ENCODE results near the gene ZSCAN2.
"Not testable (repeated sequence)": the region's sequence is repeated elsewhere in the genome, so short reads cannot be mapped to it uniquely, and the experiment has no call there.

The ZSCAN2 gene

DNA sequence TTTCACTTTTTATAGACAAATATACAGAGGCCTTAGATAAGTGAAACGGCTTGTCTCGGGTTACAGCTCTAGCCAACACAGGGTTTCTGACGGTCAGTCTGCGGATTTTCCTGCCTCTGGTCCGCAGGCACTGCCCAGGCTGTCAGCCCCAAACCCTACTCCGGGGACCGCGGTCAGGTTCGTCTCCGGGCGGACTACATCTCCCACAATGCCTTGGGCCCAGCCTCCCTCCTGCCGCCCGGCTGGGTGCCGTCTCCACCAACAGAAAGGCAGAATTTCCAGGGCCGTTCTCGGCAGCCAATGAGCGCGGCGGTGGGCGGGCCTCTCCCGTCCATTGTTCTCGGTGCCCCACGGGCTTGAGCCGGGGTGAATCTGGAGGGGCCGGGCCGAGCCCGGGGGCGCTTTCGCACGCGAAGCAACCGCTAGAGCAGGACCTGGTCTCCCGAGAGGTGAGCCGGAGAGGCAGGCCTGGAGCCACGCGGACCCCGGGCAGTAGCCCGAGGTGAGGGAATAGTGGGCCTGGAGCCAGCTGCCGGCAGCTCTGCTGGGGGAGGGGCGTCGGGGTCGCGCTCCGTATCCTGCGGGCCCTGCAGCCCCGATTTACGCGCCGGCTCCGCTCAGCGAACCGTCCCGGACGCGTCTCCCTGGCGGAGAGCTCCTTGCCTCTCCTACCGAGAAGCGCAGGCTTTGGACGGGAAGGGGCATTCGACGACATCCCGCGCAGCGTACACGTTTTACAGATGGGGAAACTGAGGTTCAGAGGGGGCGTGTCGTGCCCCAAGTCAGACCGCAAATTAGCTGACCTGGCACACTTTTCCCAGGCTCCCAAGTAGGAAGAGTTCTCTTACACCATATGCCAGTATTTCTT is at the start of gene ZSCAN2:
TSS of gene ZSCAN2 (plus strand) at position 323 of the 868 bp plus-strand sequence. CDS start 2,919 bp downstream, outside the sequence.
- peak; percentile 77 to 85 for DNase-seq (ENCODE audit: low read depth in 2 of 2)

DNA sequence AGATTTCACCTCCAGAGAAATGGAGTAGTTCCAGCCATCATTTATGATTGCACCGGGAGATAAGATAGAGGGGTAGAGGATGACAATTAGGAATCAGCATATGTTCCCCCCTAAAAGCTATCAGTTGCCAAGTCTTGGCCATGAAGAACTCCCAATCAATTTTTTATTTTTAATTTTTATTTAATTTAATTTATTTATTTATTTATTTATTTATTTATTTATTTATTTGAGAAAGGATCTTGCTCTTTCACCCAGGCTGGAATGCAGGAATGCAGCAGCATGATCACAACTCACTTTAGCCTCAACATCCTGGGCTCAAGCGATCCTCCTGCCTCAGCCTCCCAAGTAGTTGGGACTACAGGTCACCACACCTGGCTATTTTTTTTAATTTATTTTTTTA is 49.2 kb upstream of the ZSCAN2 start:
- DNase-seq (ENCODE audit: low read depth in 2 of 2): not testable (repeated sequence)

DNA sequence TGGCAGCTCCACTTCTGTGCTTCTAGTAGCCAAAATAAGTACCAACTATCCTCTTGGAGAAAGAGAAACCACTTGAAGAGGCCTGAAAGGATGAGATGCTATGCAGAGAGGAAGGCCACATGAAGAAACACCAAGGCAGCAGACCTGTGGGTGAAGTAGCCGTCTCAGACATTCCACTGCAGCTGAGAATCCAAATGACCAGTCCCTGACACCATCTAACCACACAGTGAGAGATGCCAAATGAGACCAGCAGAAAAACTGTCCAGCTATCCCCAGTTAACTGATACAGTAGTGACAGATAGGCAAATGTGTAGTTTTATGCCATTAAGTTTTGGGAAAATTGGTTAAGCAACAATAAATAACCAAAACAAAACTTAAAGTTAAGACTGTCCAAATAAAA is 47.9 kb upstream of the ZSCAN2 start:
- no peak for DNase-seq (ENCODE audit: low read depth in 2 of 2)

GRCh38 chr15:84556690-84557089 is 44.1 kb upstream of the ZSCAN2 start:
- not testable (repeated sequence) for DNase-seq (ENCODE audit: low read depth in 2 of 2)

GRCh38 chr15:84568021-84568420 is 32.8 kb upstream of the ZSCAN2 start:
- DNase-seq (ENCODE audit: low read depth in 2 of 2): not testable (repeated sequence)

DNA sequence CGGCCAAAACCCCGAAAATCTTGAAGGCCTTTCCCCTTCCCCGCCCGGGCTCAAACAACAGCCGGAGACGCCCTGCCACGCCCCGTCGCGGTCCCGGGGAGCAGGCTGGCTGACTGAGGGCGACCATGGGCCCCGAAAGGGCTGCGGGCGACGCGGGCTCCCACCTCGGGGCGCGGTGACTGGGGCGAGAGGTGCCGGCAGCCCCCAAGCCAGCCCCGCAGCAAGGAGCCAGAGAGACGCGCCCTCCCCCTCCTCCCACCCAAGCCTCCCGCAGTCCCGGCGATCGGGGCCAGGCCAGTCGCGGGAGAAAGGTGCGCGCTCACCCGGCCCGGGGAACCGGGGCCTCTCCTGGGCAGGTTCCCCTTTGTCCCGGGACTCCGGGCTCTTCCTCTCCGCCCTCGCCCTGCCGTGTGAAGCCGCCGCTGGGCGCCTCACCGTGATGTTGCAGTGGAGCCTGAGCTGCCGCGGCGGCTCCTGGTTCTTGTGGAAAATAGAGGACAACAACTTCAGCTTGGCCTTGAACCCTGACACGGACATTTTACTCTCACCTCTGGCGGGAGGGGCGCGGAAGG is 30.6 kb upstream of the ZSCAN2 start:
- peak in 1 of 2 donors; percentile 12 for DNase-seq (ENCODE audit: low read depth in 2 of 2)

- DNase-seq (ENCODE audit: low read depth in 2 of 2): no peak
Observed at GRCh38 chr15:84572231-84572630, 28.6 kb upstream of the ZSCAN2 start.

- DNase-seq (ENCODE audit: low read depth in 2 of 2): no peak
Observed at GRCh38 chr15:84575493-84575892, 25.3 kb upstream of the ZSCAN2 start.

DNA sequence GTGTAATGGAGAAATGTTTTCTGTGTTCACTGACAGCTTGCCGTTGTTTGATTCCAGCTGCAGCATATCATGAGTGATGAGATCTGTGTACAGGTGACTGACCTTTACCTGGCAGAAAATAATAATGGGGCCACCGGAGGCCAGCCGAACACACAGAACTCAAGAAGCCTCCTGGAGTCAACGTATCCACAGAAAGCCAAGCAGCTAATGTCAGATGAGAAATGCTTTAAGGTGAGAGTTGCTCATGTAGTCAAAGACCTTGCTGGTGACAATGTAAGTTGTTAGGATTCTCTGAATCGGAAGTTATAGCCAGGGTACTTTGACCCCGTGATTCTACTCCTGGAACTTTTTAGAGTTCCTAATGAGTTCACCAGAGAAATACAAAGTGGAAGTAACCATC is 22.9 kb upstream of the ZSCAN2 start:
- not testable (repeated sequence) for DNase-seq (ENCODE audit: low read depth in 2 of 2)

GRCh38 chr15:84579261-84579721 is 21.5 kb upstream of the ZSCAN2 start:
- not testable (repeated sequence) for DNase-seq (ENCODE audit: low read depth in 2 of 2)

- DNase-seq (ENCODE audit: low read depth in 2 of 2): not testable (repeated sequence)
Observed at GRCh38 chr15:84581676-84582428, 19.0 kb upstream of the ZSCAN2 start.

- no peak for DNase-seq (ENCODE audit: low read depth in 2 of 2)
Observed at GRCh38 chr15:84582583-84583157, 18.1 kb upstream of the ZSCAN2 start.

DNA sequence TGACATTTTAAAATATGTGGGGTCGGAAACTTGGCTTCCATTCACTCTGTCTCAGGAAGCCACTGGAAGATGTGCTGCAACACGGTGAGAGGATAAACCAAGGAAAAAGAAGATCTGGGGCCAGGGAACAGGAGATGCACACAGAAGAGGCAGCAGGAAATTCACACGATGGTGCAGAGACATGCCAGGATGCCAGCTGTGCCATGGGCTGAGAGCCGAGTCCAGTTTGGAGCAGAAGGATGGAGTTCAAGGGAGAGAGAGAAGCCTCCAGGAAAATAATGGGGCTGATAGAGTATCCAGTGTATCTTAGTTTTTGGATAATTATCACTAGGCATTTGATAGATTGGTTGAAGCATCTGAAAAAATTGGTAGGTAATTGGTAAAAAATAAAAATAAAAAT is 16.9 kb upstream of the ZSCAN2 start:
- DNase-seq (ENCODE audit: low read depth in 2 of 2): not testable (repeated sequence)

DNA sequence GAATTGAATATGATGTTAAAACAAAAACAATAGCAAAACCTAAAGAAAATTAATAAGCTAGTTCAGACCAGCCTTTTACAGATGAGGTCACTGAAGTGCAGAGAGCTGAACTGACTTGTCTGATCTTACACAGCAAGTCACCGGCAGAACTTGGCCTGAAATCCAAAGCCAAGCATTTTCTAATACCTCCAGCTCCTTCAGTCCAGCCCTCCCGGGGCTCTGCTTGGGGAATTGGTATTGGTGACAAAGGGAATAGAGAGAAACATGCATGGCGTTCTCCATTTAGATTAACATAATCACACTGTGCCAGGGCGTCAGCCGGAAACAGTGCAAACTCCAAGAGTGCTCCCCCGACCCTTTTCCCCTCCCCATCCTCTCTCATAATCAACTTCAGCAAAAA is 14.1 kb upstream of the ZSCAN2 start:
- no peak for DNase-seq (ENCODE audit: low read depth in 2 of 2)

DNA sequence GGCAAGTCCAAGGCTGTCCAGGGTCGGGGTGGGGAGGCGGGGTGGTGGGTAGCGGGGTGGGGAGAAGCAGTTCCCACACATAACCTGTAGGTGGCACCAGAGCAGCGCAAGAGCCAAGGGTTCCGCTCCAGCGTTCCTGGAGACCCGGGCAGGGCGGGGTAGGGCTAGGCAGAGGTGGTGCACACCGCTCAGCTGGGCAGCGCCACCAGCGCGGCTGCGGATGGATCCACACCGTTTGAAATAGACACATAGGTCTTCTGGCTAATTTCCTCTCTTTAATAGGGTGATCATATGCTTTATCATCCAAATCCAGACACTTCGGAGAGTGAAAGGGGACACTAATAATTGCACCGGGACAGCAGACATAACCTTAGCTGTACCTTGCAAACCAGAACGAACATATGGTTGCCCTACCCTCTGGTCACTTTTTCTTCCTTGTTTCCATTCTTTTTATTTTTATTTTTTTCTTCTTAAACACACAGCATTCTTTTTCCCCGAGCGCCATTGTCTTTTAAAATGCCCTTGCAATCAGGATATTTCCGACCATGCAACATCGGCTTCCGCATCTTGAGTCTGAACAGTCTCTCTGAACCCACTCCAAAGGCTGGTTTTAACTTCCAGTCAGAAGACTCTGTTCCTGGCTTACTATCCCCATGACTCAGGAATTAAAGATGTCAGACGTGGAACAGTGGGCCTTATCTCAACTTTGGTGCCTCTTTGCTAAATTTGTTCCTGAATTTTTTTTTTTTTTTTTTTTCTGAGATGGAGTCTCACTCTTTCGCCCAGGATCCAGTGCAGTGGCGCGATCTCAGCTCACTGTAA is 12.5 kb upstream of the ZSCAN2 start:
- DNase-seq (ENCODE audit: low read depth in 2 of 2): peak; percentile 63 to 69

DNA sequence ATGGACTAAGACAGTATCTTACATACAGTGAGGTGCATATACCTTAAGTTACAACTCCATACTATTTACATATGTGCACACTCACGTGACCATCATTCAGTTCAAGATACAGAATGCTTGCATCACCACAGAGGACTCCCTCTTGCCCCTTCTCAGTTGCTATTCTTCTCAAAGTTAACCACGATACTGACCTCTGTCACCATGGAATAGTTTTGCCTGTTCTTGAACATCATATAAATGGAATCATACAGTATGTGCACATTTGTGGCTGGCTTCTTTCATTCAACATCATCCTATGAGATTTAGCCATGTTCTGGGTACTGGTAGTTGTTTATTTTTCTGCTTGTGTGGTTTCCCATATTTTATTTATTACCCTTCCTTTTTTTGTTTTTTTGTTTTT is 10.4 kb upstream of the ZSCAN2 start:
- DNase-seq (ENCODE audit: low read depth in 2 of 2): no peak

- no peak for DNase-seq (ENCODE audit: low read depth in 2 of 2)
Observed at GRCh38 chr15:84591815-84592214, 9.0 kb upstream of the ZSCAN2 start.

DNA sequence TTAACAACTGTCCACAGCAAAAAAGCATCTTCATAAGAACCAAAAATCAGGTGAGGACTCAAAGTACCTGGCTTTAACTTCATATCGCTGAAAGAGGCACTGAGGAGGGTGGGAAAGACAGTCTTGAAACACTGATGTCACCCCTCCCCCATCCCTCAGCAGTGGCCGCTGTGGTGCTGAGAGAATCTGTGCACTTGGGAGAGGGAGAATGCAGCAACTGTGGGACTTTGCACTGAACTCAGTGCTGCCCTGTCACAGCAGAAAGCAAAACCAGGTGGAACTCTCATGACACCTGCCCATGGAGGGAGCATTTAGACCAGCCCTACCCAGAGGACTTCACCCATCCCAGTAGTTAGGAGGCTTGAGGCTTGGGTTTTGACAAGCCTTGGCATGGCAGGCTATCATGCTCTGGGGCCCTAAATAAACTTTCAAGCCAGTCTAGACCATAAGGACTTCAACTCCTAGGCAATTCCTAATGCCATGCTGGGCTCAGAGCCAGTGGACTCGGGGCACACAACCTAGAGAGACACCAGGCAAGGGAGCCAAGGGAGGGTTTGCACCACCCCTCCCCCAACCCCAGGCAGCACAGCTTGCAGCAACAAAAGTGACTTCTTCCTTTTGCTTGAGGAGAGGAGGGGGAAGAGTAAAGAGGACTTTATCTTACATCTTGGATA is 6.1 kb upstream of the ZSCAN2 start:
- no peak for DNase-seq (ENCODE audit: low read depth in 2 of 2)

DNA sequence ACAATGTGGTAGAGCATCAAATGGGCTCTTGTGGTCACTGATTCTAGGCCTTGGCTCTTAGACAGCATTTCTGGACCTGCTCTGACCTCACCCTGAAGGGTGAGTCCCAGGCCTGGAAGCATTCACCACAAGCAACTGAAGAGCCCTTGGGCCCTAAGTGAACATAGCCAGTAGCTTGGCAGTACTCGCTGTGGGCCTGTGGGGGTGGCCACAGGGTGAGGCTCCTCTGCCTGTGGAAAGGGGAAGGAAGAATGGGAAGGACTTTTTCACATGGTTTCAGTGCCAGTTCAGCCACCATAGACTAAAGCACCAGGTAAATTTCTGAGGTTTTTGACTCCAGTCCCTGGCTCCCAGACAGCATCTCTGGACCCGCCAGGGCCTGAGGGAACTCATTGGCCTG is 5.1 kb upstream of the ZSCAN2 start:
- DNase-seq (ENCODE audit: low read depth in 2 of 2): no peak

DNA sequence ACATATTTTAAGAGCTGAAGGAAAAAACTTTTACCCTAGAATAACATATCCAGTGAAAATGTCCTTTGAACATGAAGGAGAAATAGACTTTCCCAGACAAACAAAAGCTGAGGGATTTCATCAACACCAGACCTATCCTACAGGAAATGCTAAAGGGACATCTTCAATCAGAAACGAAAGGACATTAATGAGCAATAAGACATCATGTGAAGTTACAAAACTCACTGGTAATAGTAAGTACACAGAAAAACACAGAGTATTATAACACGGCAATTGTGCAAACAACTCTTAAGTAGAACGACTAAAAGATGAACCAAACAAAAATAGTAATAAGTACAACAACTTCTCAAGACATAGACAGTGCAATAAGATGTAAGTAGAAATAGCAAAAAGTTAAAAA is 3.5 kb upstream of the ZSCAN2 start:
- no peak for DNase-seq (ENCODE audit: low read depth in 2 of 2)

GRCh38 chr15:84598250-84598649 is 2.6 kb upstream of the ZSCAN2 start:
- no peak for DNase-seq (ENCODE audit: low read depth in 2 of 2)

Measured in stimulated activated CD4-positive, alpha-beta T cell treated with anti-CD3 and anti-CD28 coated beads, Interleukin-1b, Interleukin-23, amount 100 ng/mL, for 1 hour (primary cell).